Tibial nerve (tissue), 4 donors: ENCODE results near the gene FMN1. TPM values are rescaled to one million over a fixed set of nuclear protein-coding genes. Genes with fewer than 3 reads are reported as not detected.

ENCODE experiments used
- DNase-seq, 2 donors: peaks; one replicate each; pipeline ENCODE4 v3.0.0-alpha.2; 2019; ENCODE audit warnings: low spot score in 2 of 2
- H3K27ac ChIP-seq, 4 donors: fragments of 200-600 bp; sonication (generic) in 3 of 4; one replicate each; pipeline ENCODE4 v1.5.1; 2017 to 2019; ENCODE audit warnings: mild to moderate bottlenecking in 1 of 4
- H3K27me3 ChIP-seq, 2 donors: fragments of 200-600 bp; sonication (generic) in 1 of 2; one replicate each; pipeline versions ENCODE4 v1.5.1 to v1.6.0; 2017 to 2019
- H3K36me3 ChIP-seq, 3 donors: fragments of 200-600 bp; sonication (generic); one replicate each; pipeline ENCODE4 v1.5.1; 2018 to 2019
- H3K4me1 ChIP-seq, 4 donors: fragments of 200-600 bp; sonication (generic) in 3 of 4; one replicate each; pipeline ENCODE4 v1.5.1; 2017 to 2019
- H3K4me3 ChIP-seq, 4 donors: fragments of 200-600 bp; sonication (generic) in 3 of 4; one replicate each; pipeline ENCODE4 v1.5.1; 2017 to 2019; ENCODE audit warnings: mild to moderate bottlenecking in 1 of 4, moderate library complexity in 1 of 4
- H3K9me3 ChIP-seq, 4 donors: fragments of 200-600 bp; sonication (generic) in 3 of 4; one replicate each; pipeline ENCODE4 v1.5.1; 2017 to 2019
- EP300 ChIP-seq, 2 donors: sonication (generic); formaldehyde crosslinking; IDR thresholded peaks; one replicate each; pipeline ENCODE4 v1.6.1; 2017; ENCODE audit warnings: antibody characterized with exemption in 2 of 2, mild to moderate bottlenecking in 1 of 2
- POLR2A ChIP-seq, 2 donors: fragments of 450-650 bp; IDR thresholded peaks; one replicate each; pipeline ENCODE4 v1.6.1; 2017; ENCODE audit warnings: antibody characterized with exemption in 2 of 2, mild to moderate bottlenecking in 2 of 2, moderate library complexity in 2 of 2
- WGBS, 2 donors: methylation state at CpG; one replicate each; pipeline ENCODE4 v1.1.5; 2018; 5-methylcytosine and 5-hydroxymethylcytosine counted together
- total RNA-seq, 4 donors: library from RNA; depleted of rRNA; stranded (reverse); fragments of >200 nt; gene quantifications; one replicate each; pipeline ENCODE4 v1.1.0, GENCODE V29; 2016
- TF ChIP-seq, protein P1 (sequence below), 5 experiments: fragments of 200-600 bp in 3 of 5; fragments of 450-650 bp in 2 of 5; sonication (generic) in 3 of 5; IDR thresholded peaks; one replicate each; pipeline ENCODE4 v1.5.1; 2016 to 2019; ENCODE audit warnings: antibody characterized with exemption in 5 of 5, mild to moderate bottlenecking in 3 of 5, moderate library complexity in 2 of 5

FMN1 gene
- total RNA-seq, 4 donors from 2014 or later = 15.1 to 62.1 (median 20.7) TPM

DNA sequence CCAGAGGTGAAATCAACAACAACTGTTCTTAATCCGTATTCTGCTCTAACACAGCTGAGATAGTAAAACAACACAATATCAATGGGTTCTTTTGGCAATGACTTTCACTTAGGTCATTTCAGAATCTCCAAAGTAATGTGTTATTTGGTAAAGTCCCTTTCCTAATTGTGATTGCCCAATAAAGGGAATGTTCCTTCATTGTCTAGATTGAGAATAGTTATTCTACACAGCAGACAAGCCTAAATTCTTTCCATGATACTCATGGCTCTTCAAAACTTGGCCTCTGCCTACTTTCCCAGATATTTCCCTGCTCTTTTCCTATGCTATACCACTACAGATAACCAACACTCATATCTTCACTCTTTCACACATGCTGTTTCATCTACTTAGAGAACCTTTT is 219.8 kb downstream of the FMN1 start:
- Histone ChIP-seq H3K27me3 (no peaks in the 10 kb centered on the region), H3K27ac (no peak overlapping the region), H3K4me1 (no peaks in the 10 kb centered on the region), H3K36me3 (no peaks in the 10 kb centered on the region), H3K9me3 (no peaks in the 10 kb centered on the region), H3K4me3 (no peak overlapping the region)
- DNase-seq = no peak
- WGBS, 2 donors = 77 to 79% methylated on average over 1 of the region's 1 CpG
- TF ChIP-seq, protein P1, sequence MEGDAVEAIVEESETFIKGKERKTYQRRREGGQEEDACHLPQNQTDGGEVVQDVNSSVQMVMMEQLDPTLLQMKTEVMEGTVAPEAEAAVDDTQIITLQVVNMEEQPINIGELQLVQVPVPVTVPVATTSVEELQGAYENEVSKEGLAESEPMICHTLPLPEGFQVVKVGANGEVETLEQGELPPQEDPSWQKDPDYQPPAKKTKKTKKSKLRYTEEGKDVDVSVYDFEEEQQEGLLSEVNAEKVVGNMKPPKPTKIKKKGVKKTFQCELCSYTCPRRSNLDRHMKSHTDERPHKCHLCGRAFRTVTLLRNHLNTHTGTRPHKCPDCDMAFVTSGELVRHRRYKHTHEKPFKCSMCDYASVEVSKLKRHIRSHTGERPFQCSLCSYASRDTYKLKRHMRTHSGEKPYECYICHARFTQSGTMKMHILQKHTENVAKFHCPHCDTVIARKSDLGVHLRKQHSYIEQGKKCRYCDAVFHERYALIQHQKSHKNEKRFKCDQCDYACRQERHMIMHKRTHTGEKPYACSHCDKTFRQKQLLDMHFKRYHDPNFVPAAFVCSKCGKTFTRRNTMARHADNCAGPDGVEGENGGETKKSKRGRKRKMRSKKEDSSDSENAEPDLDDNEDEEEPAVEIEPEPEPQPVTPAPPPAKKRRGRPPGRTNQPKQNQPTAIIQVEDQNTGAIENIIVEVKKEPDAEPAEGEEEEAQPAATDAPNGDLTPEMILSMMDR (IDR thresholded peaks at IDR 0.05) = no peak
- TF ChIP-seq POLR2A (IDR thresholded peaks at IDR 0.05) (no peak), EP300 (IDR thresholded peaks at IDR 0.05) (no peak)

DNA sequence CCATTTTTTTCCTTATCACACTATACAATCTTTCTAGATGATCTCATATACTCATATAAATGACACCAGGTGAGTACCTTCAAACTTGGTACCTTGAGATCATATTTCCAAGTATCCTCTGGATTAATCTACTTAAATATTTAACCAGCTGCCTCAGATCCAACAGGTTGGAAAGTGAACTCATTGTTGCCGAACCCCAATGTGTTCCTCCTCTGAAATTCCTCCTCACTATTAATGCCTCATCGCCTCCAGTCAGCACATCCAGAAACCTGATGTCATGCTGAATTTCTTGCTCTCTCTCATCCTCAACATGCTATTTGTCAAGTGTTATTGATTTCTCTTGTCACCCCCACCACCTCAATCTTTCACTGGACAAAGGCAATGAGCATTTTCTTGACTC is 221.8 kb downstream of the FMN1 start:
- Histone ChIP-seq H3K4me3 (no peak overlapping the region), H3K27me3 (no peaks in the 10 kb centered on the region), H3K27ac (no peak overlapping the region), H3K9me3 (no peaks in the 10 kb centered on the region), H3K36me3 (no peaks in the 10 kb centered on the region), H3K4me1 (no peaks in the 10 kb centered on the region)
- no peak for DNase-seq
- TF ChIP-seq POLR2A (IDR thresholded peaks at IDR 0.05) (no peak), EP300 (IDR thresholded peaks at IDR 0.05) (no peak)
- TF ChIP-seq, protein P1 (IDR thresholded peaks at IDR 0.05) = no peak
- 95 to 99% methylated on average over 2 of the region's 2 CpGs for WGBS, 2 donors

DNA sequence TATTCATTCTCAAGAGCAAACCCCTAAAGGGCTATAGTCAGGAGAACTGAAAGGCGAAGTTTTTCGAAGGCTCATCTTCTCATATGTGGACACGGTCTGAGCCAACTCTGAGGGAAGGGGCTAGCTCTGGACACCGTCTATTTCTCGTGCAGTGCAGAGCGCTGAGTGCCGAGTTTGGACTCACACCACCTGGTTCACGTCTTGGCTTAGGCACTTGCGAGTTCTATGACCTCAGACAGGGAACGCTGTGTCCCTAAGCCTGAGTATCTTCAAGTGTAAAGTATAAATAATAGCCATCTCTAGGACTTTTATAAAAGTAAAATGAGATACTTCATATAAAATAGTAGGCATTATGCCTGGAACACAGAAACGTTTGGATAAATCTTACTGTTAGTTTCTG is 223.7 kb downstream of the FMN1 start:
- DNase-seq = no peak
- H3K27ac ChIP-seq = no peak overlapping the region
- H3K4me3 ChIP-seq = no peak overlapping the region
- no peaks in the 10 kb centered on the region for H3K4me1 ChIP-seq
- no peaks in the 10 kb centered on the region for H3K36me3 ChIP-seq
- WGBS, 2 donors = 83 to 84% methylated on average over 11 of the region's 11 CpGs
- H3K27me3 ChIP-seq = no peaks in the 10 kb centered on the region
- H3K9me3 ChIP-seq = no peaks in the 10 kb centered on the region
- TF ChIP-seq EP300 (IDR thresholded peaks at IDR 0.05) = no peak
- TF ChIP-seq, protein P1 (IDR thresholded peaks at IDR 0.05) = no peak

DNA sequence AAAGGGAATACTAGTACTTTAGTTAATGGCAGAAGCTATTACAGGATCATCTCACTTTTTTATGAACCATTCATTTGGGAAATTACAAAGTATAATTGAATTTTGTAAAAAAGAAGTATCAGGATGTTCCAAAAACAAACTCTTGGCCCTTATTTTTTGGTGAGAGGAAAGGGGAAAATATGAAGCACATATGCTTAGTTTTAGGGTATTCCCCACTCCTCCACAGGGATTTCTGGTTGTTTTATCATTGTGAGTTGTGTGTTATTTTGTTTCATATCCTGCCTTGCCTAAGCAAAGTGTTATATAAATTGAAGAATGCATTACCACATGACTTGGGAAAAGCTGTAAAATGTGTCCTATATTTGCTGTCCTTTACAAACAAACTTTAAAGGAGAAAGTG is 227.0 kb downstream of the FMN1 start:
- TF ChIP-seq POLR2A (IDR thresholded peaks at IDR 0.05) = no peak
- TF ChIP-seq EP300 (IDR thresholded peaks at IDR 0.05) = no peak
- TF ChIP-seq, protein P1 (IDR thresholded peaks at IDR 0.05) = no peak
- Histone ChIP-seq H3K27me3 (no peaks in the 10 kb centered on the region), H3K36me3 (no peaks in the 10 kb centered on the region)

DNA sequence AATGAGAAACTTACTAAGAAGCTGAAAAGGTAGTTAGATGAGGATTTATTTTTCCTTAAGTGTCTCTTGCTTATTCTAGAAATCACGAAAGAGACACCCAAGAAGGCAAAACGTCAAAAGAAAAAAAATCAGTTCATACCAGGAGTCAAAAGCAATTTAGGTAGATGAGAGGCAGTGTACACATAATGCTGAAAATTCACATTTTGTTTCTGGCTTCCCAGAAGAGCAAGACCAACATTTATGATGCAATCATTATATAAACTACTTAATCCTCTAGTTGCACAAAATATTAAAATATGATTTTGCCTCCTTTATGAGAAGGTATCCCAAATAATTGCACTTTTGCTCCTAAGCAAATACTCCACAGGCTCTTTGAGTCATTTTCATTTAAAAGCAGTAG is 228.0 kb downstream of the FMN1 start:
- H3K27me3 ChIP-seq = no peaks in the 10 kb centered on the region
- no peak overlapping the region for H3K27ac ChIP-seq
- no peaks in the 10 kb centered on the region for H3K4me1 ChIP-seq
- TF ChIP-seq EP300 (IDR thresholded peaks at IDR 0.05) (no peak), POLR2A (IDR thresholded peaks at IDR 0.05) (no peak)
- no peaks in the 10 kb centered on the region for H3K9me3 ChIP-seq
- DNase-seq = no peak
- H3K4me3 ChIP-seq = no peak overlapping the region
- WGBS, 2 donors = 78 to 88% methylated on average over 2 of the region's 2 CpGs
- no peaks in the 10 kb centered on the region for H3K36me3 ChIP-seq

More for the DNA sequence above, 227.0 kb downstream of the FMN1 start:
- Histone ChIP-seq H3K9me3 (no peaks in the 10 kb centered on the region), H3K4me3 (no peak overlapping the region), H3K27ac (no peak overlapping the region), H3K4me1 (no peaks in the 10 kb centered on the region)
- no peak for DNase-seq

DNA sequence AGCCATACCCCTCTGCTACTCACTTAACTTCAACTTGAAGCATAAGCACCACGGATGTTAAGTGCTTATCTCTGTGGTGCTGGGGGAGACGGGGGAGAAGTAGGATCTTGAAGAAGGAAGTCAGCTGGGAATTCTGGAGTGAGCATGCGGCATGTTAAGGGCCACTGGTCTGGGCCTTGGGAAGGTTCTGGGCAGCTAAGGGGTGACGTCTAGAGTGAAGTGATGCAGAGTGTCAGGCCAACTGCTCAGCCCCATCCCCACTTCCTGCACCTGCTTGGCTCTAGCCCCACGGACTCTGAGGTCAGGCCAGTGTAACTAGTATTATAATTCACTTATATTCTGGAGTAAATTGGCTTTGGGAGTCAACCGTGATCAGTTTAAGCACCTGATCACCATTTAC is 228.6 kb downstream of the FMN1 start:
- Histone ChIP-seq H3K9me3 (no peaks in the 10 kb centered on the region), H3K4me3 (no peak overlapping the region), H3K27me3 (no peaks in the 10 kb centered on the region), H3K36me3 (no peaks in the 10 kb centered on the region), H3K4me1 (no peaks in the 10 kb centered on the region), H3K27ac (no peak overlapping the region)
- no peak for DNase-seq
- TF ChIP-seq POLR2A (IDR thresholded peaks at IDR 0.05) (no peak), EP300 (IDR thresholded peaks at IDR 0.05) (no peak)
- TF ChIP-seq, protein P1 (IDR thresholded peaks at IDR 0.05) = no peak
- 74 to 81% methylated on average over 6 of the region's 6 CpGs for WGBS, 2 donors
